Stomach smooth muscle (tissue), 2 donors: ENCODE measurements around the gene DMAC2.

Source experiments
- H3K27ac ChIP-seq: one replicate; pipeline ENCODE4 v1.7.0; 2013; ENCODE audit warnings: mild to moderate bottlenecking, low read length, inconsistent platforms
- H3K27me3 ChIP-seq, 2 donors: one replicate each; pipeline ENCODE4 v1.7.0; 2013; ENCODE audit warnings: low read length in 2 of 2; ENCODE audit not compliant: insufficient read depth in 2 of 2, control insufficient read depth in 1 of 2
- H3K36me3 ChIP-seq, 2 donors: one replicate each; pipeline ENCODE4 v1.7.0; 2013; ENCODE audit warnings: low read length in 2 of 2; ENCODE audit not compliant: control insufficient read depth in 2 of 2, insufficient read depth in 2 of 2
- H3K4me1 ChIP-seq: one replicate; pipeline ENCODE4 v1.7.0; 2013; ENCODE audit warnings: low read length; ENCODE audit not compliant: control insufficient read depth, insufficient read depth
- H3K4me3 ChIP-seq, 2 donors: one replicate each; pipeline ENCODE4 v1.7.0; 2013; ENCODE audit warnings: low read length in 2 of 2
- H3K9ac ChIP-seq, 2 donors: one replicate each; pipeline ENCODE4 v1.7.0; 2013; ENCODE audit warnings: low read length in 2 of 2, mild to moderate bottlenecking in 1 of 2
- H3K9me3 ChIP-seq, 2 donors: one replicate each; pipeline ENCODE4 v1.7.0; 2013; ENCODE audit warnings: low read length in 2 of 2; ENCODE audit not compliant: control insufficient read depth in 2 of 2
- donor health status: healthy.
- donor health status: Pancreatic carcinoma.

Gene DMAC2

GRCh38 chr19:41430922-41431321 lies 8.8 kb downstream of the DMAC2 start:
- no peaks in the 10 kb centered on the region for H3K27me3 ChIP-seq
- H3K9ac ChIP-seq = no peak overlapping the region
- no peaks in the 10 kb centered on the region for H3K9me3 ChIP-seq
- H3K4me1 ChIP-seq = peaks cover 22% of the 10 kb centered on the region
- no peak overlapping the region for H3K27ac ChIP-seq
- no peak overlapping the region for H3K4me3 ChIP-seq
- peaks cover 15 to 24% of the 10 kb centered on the region in 2 donors for H3K36me3 ChIP-seq

DNA sequence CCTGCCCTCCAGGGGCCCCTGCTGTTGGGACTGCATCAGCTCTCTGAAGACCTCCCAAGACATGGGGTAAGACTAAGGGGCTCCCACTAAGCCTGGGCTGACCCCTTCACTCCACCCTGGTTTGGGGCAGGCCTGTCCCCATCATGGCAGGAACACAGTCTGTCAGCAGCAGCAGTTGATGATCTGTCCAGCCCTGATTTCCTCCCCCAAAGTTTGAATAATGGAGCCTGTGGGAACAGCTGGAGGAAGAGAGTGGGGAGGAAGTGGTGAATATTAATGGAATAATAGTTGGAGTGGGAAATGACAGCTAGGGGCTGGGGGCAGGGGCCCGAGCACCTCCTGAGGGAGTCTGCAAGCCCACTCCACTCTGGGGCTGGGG lies 11.2 kb downstream of the DMAC2 start:
- Histone ChIP-seq H3K9ac (peak overlapping the region in 1 of 2 donors; percentile 64), H3K4me1 (peaks cover 27% of the 10 kb centered on the region), H3K36me3 (peaks cover 24 to 27% of the 10 kb centered on the region in 2 donors), H3K27me3 (no peaks in the 10 kb centered on the region), H3K27ac (peak overlapping the region; percentile 64), H3K4me3 (peak overlapping the region; percentile 52 to 81), H3K9me3 (no peaks in the 10 kb centered on the region)

DNA sequence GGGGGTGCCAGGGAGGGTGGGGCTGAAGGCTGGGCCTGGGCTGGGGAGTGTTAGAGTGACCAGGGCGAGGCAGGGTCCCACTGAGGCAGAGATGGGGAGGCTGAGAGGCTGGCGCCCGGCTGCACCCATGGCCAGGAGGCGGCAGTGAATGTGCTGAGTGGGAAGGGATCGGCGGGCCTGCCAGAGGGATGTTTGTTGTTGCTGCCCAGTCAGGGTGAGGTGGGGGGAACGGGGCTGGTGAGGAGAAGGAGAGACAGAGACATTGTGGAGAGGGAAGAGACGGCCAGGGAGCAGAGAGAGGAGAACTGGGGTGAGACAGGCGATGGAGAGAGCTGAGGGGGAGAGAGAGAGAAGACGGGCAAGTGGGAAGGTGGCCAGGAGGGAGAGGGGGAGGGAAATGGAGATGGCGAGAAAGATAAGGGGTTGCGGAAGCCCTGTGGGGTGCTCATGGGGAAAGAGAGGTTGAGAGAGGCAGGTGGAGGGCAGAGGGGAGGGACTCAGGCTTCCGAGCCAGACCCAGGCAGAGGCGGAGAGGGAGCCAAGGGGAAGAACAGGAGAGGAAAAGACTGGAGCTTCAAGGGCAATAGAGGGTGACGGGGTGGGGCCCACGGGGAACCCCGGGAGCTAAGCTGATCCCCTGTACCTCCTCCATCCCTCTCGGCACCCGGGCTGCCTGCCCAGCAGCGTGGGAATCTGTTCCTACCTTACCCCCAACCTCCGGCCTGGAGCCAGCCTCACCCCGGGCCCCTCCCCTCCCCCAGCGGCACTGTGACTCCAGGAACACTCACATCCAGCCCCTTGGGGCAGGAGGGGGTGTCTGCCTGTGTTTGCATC lies 11.8 kb downstream of the DMAC2 start:
- H3K4me1 ChIP-seq = peaks cover 27% of the 10 kb centered on the region
- H3K27ac ChIP-seq = peak overlapping the region; percentile 64
- peaks cover 24 to 25% of the 10 kb centered on the region in 2 donors for H3K36me3 ChIP-seq
- no peaks in the 10 kb centered on the region for H3K9me3 ChIP-seq
- H3K4me3 ChIP-seq = peak overlapping the region; percentile 52 to 81
- H3K9ac ChIP-seq = peak overlapping the region; percentile 64 to 69
- no peaks in the 10 kb centered on the region for H3K27me3 ChIP-seq

GRCh38 chr19:41426952-41427646 lies 12.6 kb downstream of the DMAC2 start, which contains the start of gene B3GNT8:
Gene B3GNT8, minus strand, starts transcription at chr19:41427374. Its CDS starts 596 bp downstream, at chr19:41426778.
- H3K9ac ChIP-seq = peak within 1 kb of the TSS; percentile 88
- peak within 1 kb of the TSS; percentile 81 to 83 for H3K4me3 ChIP-seq
- peaks cover 27% of the 10 kb centered on the region for H3K4me1 ChIP-seq
- peak within 1 kb of the TSS; percentile 66 for H3K27ac ChIP-seq
- H3K27me3 ChIP-seq = no peaks in the 10 kb centered on the region
- peaks cover 22 to 25% of the 10 kb centered on the region in 2 donors for H3K36me3 ChIP-seq
- H3K9me3 ChIP-seq = no peaks in the 10 kb centered on the region

DNA sequence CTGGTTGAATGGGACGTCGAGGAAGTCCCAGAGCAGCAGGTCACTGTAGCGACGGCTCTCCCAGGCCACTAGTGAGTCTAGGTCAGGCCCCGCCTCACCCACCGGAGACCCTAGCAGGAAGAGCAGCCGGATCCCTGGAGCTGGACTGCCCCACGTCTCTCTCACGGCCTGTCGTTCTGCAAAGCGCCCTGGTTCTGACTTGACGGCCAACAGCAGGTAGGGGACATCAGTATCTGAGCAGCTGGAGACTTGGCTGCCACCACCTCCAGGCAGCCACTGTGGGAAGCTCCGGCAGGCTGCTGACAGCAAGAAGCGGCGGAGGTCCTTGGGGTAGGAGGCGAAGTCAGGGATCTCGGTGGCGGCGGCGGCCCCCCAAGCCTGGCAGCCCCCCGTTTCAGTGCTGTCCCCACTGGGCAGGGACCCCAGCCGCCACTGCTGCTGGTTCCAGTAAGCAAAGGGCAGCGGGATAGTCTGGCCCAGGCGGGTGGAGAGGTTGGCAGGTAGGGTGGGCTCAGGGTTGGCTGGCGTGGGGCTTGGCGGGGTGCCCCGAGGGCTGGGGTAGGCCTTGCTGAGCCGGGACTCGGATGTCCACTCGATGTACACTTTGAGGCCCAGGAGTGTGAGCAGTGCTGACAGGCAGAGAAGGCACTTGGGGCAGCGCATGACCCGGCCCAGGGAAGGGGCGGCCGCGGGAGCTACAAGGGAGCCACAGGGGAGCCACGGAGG lies 13.4 kb downstream of the DMAC2 start:
- H3K36me3 ChIP-seq = peaks cover 16 to 23% of the 10 kb centered on the region in 2 donors
- peak overlapping the region; percentile 66 for H3K27ac ChIP-seq

GRCh38 chr19:41425174-41426115 lies 14.3 kb downstream of the DMAC2 start:
- Histone ChIP-seq H3K9me3 (no peaks in the 10 kb centered on the region), H3K27ac (no peak overlapping the region), H3K36me3 (peaks cover 15 to 30% of the 10 kb centered on the region in 2 donors), H3K4me3 (peak overlapping the region in 1 of 2 donors; percentile 1), H3K27me3 (no peaks in the 10 kb centered on the region), H3K9ac (no peak overlapping the region), H3K4me1 (peaks cover 27% of the 10 kb centered on the region)

More for the DNA sequence above, 13.4 kb downstream of the DMAC2 start:
- no peaks in the 10 kb centered on the region for H3K9me3 ChIP-seq
- H3K27me3 ChIP-seq = no peaks in the 10 kb centered on the region
- peaks cover 27% of the 10 kb centered on the region for H3K4me1 ChIP-seq
- peak overlapping the region in 1 of 2 donors; percentile 81 for H3K4me3 ChIP-seq
- peak overlapping the region; percentile 88 for H3K9ac ChIP-seq

- Histone ChIP-seq H3K27me3 (no peaks in the 10 kb centered on the region), H3K36me3 (peaks cover 23 to 36% of the 10 kb centered on the region in 2 donors), H3K27ac (no peak overlapping the region), H3K4me3 (no peak overlapping the region), H3K4me1 (peaks cover 27% of the 10 kb centered on the region), H3K9me3 (no peaks in the 10 kb centered on the region), H3K9ac (no peak overlapping the region)
These were observed 15.2 kb downstream of the DMAC2 start for GRCh38 chr19:41424335-41425173.

GRCh38 chr19:41422955-41423354 lies 16.8 kb downstream of the DMAC2 start:
- Histone ChIP-seq H3K9me3 (no peaks in the 10 kb centered on the region), H3K4me1 (peaks cover 19% of the 10 kb centered on the region), H3K9ac (no peak overlapping the region), H3K4me3 (no peak overlapping the region), H3K36me3 (peaks cover 28 to 47% of the 10 kb centered on the region in 2 donors), H3K27ac (no peak overlapping the region), H3K27me3 (no peaks in the 10 kb centered on the region)

DNA sequence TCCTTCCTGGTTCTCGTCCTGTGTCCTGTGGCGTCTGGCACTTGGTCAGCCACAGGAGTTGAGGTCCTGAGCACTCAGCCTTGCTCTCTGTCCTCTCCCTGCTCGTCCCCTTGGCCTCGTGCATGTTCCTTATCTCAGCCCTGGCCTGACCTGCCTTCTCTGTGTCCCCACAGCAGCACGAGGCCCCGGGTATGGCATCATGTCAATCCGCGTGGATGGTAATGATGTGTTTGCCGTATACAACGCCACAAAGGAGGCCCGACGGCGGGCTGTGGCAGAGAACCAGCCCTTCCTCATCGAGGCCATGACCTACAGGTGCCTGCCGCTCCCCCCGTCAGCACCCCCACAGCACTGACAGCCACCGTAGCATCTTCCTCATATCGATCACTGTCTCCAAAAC lies 17.3 kb downstream of the DMAC2 start:
- no peaks in the 10 kb centered on the region for H3K27me3 ChIP-seq
- H3K27ac ChIP-seq = no peak overlapping the region
- no peak overlapping the region for H3K4me3 ChIP-seq
- H3K36me3 ChIP-seq = peaks cover 28 to 47% of the 10 kb centered on the region in 2 donors
- peaks cover 14% of the 10 kb centered on the region for H3K4me1 ChIP-seq
- no peak overlapping the region for H3K9ac ChIP-seq
- no peaks in the 10 kb centered on the region for H3K9me3 ChIP-seq
